Stomach (tissue), 4 donors: ENCODE measurements around the gene PAAF1.

ENCODE experiments used
- POLR2A ChIP-seq, 4 donors: fragments of 450-650 bp; IDR thresholded peaks; one replicate each; pipeline ENCODE4 v1.6.1; 2016; ENCODE audit warnings: antibody characterized with exemption in 4 of 4, control low read depth in 2 of 4, mild to moderate bottlenecking in 1 of 4, moderate library complexity in 1 of 4
- POLR2AphosphoS5 ChIP-seq, 3 donors: sonication (generic); formaldehyde crosslinking; IDR thresholded peaks; one replicate each; pipeline ENCODE4 v1.6.1; 2016; ENCODE audit warnings: antibody characterized with exemption in 3 of 3
- TF ChIP-seq, protein P1 (sequence below), 7 experiments: fragments of 450-650 bp in 4 of 7; fragments of 200-600 bp in 3 of 7; sonication (generic) in 3 of 7; IDR thresholded peaks; one replicate each; pipeline ENCODE4 v1.5.1; 2016 to 2019; ENCODE audit warnings: antibody characterized with exemption in 7 of 7, control low read depth in 2 of 7, mild to moderate bottlenecking in 1 of 7

GRCh38 chr11:73913472-73913871, 36.7 kb downstream of the PAAF1 start:
- no peak for TF ChIP-seq POLR2A (IDR thresholded peaks at IDR 0.05)
- TF ChIP-seq, protein P1, sequence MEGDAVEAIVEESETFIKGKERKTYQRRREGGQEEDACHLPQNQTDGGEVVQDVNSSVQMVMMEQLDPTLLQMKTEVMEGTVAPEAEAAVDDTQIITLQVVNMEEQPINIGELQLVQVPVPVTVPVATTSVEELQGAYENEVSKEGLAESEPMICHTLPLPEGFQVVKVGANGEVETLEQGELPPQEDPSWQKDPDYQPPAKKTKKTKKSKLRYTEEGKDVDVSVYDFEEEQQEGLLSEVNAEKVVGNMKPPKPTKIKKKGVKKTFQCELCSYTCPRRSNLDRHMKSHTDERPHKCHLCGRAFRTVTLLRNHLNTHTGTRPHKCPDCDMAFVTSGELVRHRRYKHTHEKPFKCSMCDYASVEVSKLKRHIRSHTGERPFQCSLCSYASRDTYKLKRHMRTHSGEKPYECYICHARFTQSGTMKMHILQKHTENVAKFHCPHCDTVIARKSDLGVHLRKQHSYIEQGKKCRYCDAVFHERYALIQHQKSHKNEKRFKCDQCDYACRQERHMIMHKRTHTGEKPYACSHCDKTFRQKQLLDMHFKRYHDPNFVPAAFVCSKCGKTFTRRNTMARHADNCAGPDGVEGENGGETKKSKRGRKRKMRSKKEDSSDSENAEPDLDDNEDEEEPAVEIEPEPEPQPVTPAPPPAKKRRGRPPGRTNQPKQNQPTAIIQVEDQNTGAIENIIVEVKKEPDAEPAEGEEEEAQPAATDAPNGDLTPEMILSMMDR (IDR thresholded peaks at IDR 0.05), result no peak
- TF ChIP-seq POLR2AphosphoS5 (IDR thresholded peaks at IDR 0.05), result no peak
